Transverse colon (tissue), 4 donors: ENCODE results near the gene SYT1. TPM values are rescaled to one million over a fixed set of nuclear protein-coding genes. Genes with fewer than 3 reads are reported as not detected.

ENCODE experiments used
- DNase-seq: peaks from one replicate; pipeline ENCODE4 v3.0.0-alpha.2; 2019
- H3K27ac ChIP-seq, 4 donors: fragments of 200-600 bp; sonication (generic); 2 replicates each; pipeline ENCODE4 v1.5.1; 2016 to 2018; ENCODE audit warnings: inconsistent platforms in 4 of 4
- H3K27me3 ChIP-seq: fragments of 200-600 bp; sonication (generic); 2 replicates; pipeline ENCODE4 v1.5.1; 2017; ENCODE audit warnings: inconsistent platforms
- H3K36me3 ChIP-seq, 4 donors: fragments of 200-600 bp; sonication (generic); 2 replicates each; pipeline ENCODE4 v1.5.1; 2017 to 2019; ENCODE audit warnings: inconsistent platforms in 4 of 4
- H3K4me1 ChIP-seq, 4 donors: fragments of 200-600 bp; sonication (generic); 2 replicates each; pipeline ENCODE4 v1.5.1; 2017 to 2020; ENCODE audit warnings: inconsistent platforms in 4 of 4
- H3K4me3 ChIP-seq, 4 donors: fragments of 200-600 bp; sonication (generic); 1 replicate in 1 of 4; 2 replicates in 3 of 4; pipeline versions ENCODE4 v1.5.1 to v1.6.1; 2017 to 2019; ENCODE audit warnings: inconsistent platforms in 4 of 4
- H3K9me3 ChIP-seq, 2 donors: fragments of 200-600 bp; sonication (generic); 2 replicates each; pipeline ENCODE4 v1.5.1; 2017 to 2019; ENCODE audit warnings: inconsistent platforms in 2 of 2
- CTCF ChIP-seq, 5 experiments: fragments of 200-600 bp in 3 of 5; fragments of 450-650 bp in 2 of 5; sonication (generic) in 3 of 5; IDR thresholded peaks; 1 replicate in 2 of 5; 2 replicates in 3 of 5; pipeline ENCODE4 v1.5.1; 2016 to 2017; ENCODE audit warnings: antibody characterized with exemption in 5 of 5, inconsistent platforms in 3 of 5, mild to moderate bottlenecking in 2 of 5, moderate library complexity in 1 of 5
- EP300 ChIP-seq: sonication (generic); formaldehyde crosslinking; IDR thresholded peaks from one replicate; pipeline ENCODE4 v1.6.1; 2017; ENCODE audit warnings: antibody characterized with exemption, low read depth
- POLR2A ChIP-seq: fragments of 450-650 bp; IDR thresholded peaks from one replicate; pipeline ENCODE4 v1.6.1; 2016; ENCODE audit warnings: antibody characterized with exemption, mild to moderate bottlenecking, moderate library complexity
- POLR2AphosphoS5 ChIP-seq, 3 donors: sonication (generic); formaldehyde crosslinking; IDR thresholded peaks; one replicate each; pipeline ENCODE4 v1.6.1; 2016; ENCODE audit warnings: antibody characterized with exemption in 3 of 3
- WGBS, 2 donors: methylation state at CpG; one replicate each; pipeline ENCODE4 v1.1.5; 2018; ENCODE audit warnings: low coverage in 1 of 2; 5-methylcytosine and 5-hydroxymethylcytosine counted together
- in situ Hi-C, 4 donors: fragments of 200-750 bp; cut with MboI; loops; one replicate each; pipeline versions ENCODE4 v1.15.0 to v1.15.1; 2017; ENCODE audit warnings: low sequenced_read_pairs in 3 of 4, low pct_ligation_motif_present in 1 of 4, low pct_unique_long_range_greater_than_20kb in 1 of 4
- intact Hi-C: fragments of 100-400 bp; cut with DNase I; formaldehyde crosslinking; loops from one replicate; pipeline ENCODE4 v1.15.1; 2023; ENCODE audit warnings: low total_unique reads
- total RNA-seq, 4 donors: library from RNA; depleted of rRNA; stranded (reverse); fragments of >200 nt; gene quantifications; one replicate each; pipeline ENCODE4 v1.1.0, GENCODE V29; 2016

The SYT1 gene
- total RNA-seq, 4 donors from 2014 or later = 0.60 to 4.9 (median 2.1) TPM

- WGBS, 2 donors = 72 to 100% methylated on average over 1 to 3 of the region's 3 CpGs
- H3K9me3 ChIP-seq = no peaks in the 10 kb centered on the region
- no peak for TF ChIP-seq POLR2AphosphoS5 (IDR thresholded peaks at IDR 0.05)
- no peak for TF ChIP-seq CTCF (IDR thresholded peaks at IDR 0.05)
- TF ChIP-seq POLR2A = no peak
- TF ChIP-seq EP300 = no peak
These were observed 436.6 kb downstream of the SYT1 start for GRCh38 chr12:79301181-79301580.

GRCh38 chr12:79302162-79302814, 437.7 kb downstream of the SYT1 start:
- Histone ChIP-seq H3K27me3 (no peaks in the 10 kb centered on the region), H3K27ac (no peak overlapping the region), H3K4me3 (no peak overlapping the region), H3K36me3 (no peaks in the 10 kb centered on the region), H3K9me3 (no peaks in the 10 kb centered on the region), H3K4me1 (no peaks in the 10 kb centered on the region)
- intact Hi-C loops = no loop called here
- TF ChIP-seq POLR2AphosphoS5 (IDR thresholded peaks at IDR 0.05) = no peak
- no peak for TF ChIP-seq EP300
- no peak for TF ChIP-seq POLR2A
- TF ChIP-seq CTCF (IDR thresholded peaks at IDR 0.05) = no peak
- no peak for DNase-seq
- 55 to 62% methylated on average over 9 of the region's 9 CpGs for WGBS, 2 donors
- in situ Hi-C loops = no loop called here

More at GRCh38 chr12:79301181-79301580, 436.6 kb downstream of the SYT1 start:
- Histone ChIP-seq H3K4me3 (no peak overlapping the region), H3K36me3 (no peaks in the 10 kb centered on the region), H3K27me3 (no peaks in the 10 kb centered on the region), H3K27ac (no peak overlapping the region), H3K4me1 (no peaks in the 10 kb centered on the region)
- in situ Hi-C loops (no loop called here), intact Hi-C loops (no loop called here)
- DNase-seq = no peak

GRCh38 chr12:79307340-79307739, 442.8 kb downstream of the SYT1 start:
- in situ Hi-C loops = no loop called here
- 93% methylated on average over 11 of the region's 16 CpGs; no CpG with 5 or more reads in 1 of the 2 donors for WGBS, 2 donors

GRCh38 chr12:79309039-79309438, 444.5 kb downstream of the SYT1 start:
- Histone ChIP-seq H3K4me1 (no peaks in the 10 kb centered on the region), H3K27ac (no peak overlapping the region), H3K27me3 (no peaks in the 10 kb centered on the region), H3K9me3 (no peaks in the 10 kb centered on the region), H3K4me3 (no peak overlapping the region), H3K36me3 (no peaks in the 10 kb centered on the region)
- TF ChIP-seq CTCF (IDR thresholded peaks at IDR 0.05) (no peak), POLR2AphosphoS5 (IDR thresholded peaks at IDR 0.05) (no peak), POLR2A (no peak), EP300 (no peak)
- WGBS, 2 donors = 73 to 82% methylated on average over 2 of the region's 2 CpGs
- DNase-seq = no peak
- intact Hi-C loops (no loop called here), in situ Hi-C loops (no loop called here)

More at GRCh38 chr12:79307340-79307739, 442.8 kb downstream of the SYT1 start:
- no peaks in the 10 kb centered on the region for H3K9me3 ChIP-seq
- DNase-seq = no peak
- no peaks in the 10 kb centered on the region for H3K4me1 ChIP-seq
- TF ChIP-seq POLR2A (no peak), EP300 (no peak), POLR2AphosphoS5 (IDR thresholded peaks at IDR 0.05) (no peak), CTCF (IDR thresholded peaks at IDR 0.05) (no peak)
- H3K4me3 ChIP-seq = no peak overlapping the region
- H3K27ac ChIP-seq = no peak overlapping the region
- H3K36me3 ChIP-seq = no peaks in the 10 kb centered on the region
- no peaks in the 10 kb centered on the region for H3K27me3 ChIP-seq
- intact Hi-C loops = no loop called here
